ENCODE data around the gene PRKCB. TPM values are rescaled to one million over a fixed set of nuclear protein-coding genes. Genes with fewer than 3 reads are reported as not detected.
A peak's percentile ranks its signal among the peaks of the same experiment; 100 is the strongest.
"Not testable (repeated sequence)": the region's sequence is repeated elsewhere in the genome, so short reads cannot be mapped to it uniquely, and the experiment has no call there.

PRKCB gene
- total RNA-seq, 1 donor from 2014 or later = not detected

DNA sequence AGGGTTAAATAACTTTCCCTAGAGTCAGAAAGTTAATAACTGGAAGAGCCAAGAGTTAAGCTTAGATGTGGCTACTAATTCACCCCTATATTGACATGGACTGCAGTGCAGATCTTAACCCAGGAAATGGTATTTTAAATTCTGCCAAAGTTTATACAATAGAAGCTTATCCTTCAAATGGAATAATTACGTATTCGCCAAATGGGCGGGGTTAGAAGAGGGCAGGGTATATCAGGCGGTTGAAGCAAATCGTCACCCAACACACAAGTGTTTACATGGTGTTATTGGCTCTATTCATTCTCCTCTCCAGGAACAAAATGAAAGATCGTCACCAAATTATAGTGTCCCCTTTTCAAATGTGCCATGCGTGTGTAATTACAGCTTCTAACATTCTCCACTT, 182.7 kb downstream of the PRKCB start:
- H3K27me3 Mint-ChIP-seq (ENCODE audit: unreplicated experiment) = no peaks in the 10 kb centered on the region
- no peak for DNase-seq (ENCODE audit: extremely low spot score, unreplicated experiment)
- no peaks in the 10 kb centered on the region for H3K9me3 Mint-ChIP-seq (ENCODE audit: unreplicated experiment)
- H3K4me1 Mint-ChIP-seq (ENCODE audit: unreplicated experiment) = no peaks in the 10 kb centered on the region
- no peaks in the 10 kb centered on the region for H3K36me3 Mint-ChIP-seq (ENCODE audit: unreplicated experiment)
- TF ChIP-seq, protein P1, sequence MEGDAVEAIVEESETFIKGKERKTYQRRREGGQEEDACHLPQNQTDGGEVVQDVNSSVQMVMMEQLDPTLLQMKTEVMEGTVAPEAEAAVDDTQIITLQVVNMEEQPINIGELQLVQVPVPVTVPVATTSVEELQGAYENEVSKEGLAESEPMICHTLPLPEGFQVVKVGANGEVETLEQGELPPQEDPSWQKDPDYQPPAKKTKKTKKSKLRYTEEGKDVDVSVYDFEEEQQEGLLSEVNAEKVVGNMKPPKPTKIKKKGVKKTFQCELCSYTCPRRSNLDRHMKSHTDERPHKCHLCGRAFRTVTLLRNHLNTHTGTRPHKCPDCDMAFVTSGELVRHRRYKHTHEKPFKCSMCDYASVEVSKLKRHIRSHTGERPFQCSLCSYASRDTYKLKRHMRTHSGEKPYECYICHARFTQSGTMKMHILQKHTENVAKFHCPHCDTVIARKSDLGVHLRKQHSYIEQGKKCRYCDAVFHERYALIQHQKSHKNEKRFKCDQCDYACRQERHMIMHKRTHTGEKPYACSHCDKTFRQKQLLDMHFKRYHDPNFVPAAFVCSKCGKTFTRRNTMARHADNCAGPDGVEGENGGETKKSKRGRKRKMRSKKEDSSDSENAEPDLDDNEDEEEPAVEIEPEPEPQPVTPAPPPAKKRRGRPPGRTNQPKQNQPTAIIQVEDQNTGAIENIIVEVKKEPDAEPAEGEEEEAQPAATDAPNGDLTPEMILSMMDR (IDR thresholded peaks at IDR 0.05) = no peak
- no peak overlapping the region for H3K27ac Mint-ChIP-seq (ENCODE audit: unreplicated experiment)
- no peak overlapping the region for H3K4me3 Mint-ChIP-seq (ENCODE audit: unreplicated experiment)

DNA sequence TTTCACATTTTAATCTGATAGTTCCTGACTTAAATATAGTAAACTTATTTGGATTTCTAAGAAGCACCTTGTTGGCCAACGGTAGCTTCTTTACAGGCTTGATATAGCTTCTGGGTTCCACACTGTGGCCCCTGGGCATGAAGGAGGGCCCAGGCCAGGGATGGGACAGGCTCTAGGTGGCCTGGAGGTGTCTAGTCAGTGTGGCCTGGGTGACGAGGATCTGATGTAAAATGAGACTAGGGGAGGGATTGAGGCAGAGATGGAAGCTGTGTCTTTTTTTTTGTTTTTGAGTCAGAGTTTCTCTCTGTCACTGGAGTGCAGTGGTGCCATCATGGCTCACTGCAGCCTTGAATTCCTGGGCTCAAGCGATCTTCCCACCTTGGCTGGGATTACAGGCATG, 187.0 kb downstream of the PRKCB start:
- H3K4me3 Mint-ChIP-seq (ENCODE audit: unreplicated experiment) = no peak overlapping the region
- no peak for DNase-seq (ENCODE audit: extremely low spot score, unreplicated experiment)
- TF ChIP-seq, protein P1 (IDR thresholded peaks at IDR 0.05) = no peak
- no peaks in the 10 kb centered on the region for H3K27me3 Mint-ChIP-seq (ENCODE audit: unreplicated experiment)
- H3K4me1 Mint-ChIP-seq (ENCODE audit: unreplicated experiment) = no peaks in the 10 kb centered on the region
- H3K27ac Mint-ChIP-seq (ENCODE audit: unreplicated experiment) = no peak overlapping the region
- no peaks in the 10 kb centered on the region for H3K36me3 Mint-ChIP-seq (ENCODE audit: unreplicated experiment)
- H3K9me3 Mint-ChIP-seq (ENCODE audit: unreplicated experiment) = no peaks in the 10 kb centered on the region

DNA sequence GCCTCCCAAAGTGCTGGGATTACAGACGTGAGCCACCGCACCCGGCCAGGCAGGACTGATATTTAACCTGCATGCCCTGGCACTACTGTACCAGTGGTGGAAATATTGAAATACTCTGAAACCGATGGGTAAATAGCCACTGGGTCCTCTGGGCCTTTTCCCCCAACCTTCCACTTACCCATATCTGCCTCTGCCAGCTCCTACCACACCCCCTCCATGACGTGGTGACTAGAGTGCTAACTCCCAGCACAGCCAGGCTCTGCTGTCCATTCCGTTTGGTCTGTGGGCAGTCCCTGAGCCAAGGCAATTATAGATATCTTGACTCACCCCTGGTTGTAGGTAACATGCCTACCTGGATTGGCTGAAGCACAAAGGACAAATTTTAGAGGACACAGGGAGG, 187.8 kb downstream of the PRKCB start:
- H3K27me3 Mint-ChIP-seq (ENCODE audit: unreplicated experiment) = no peaks in the 10 kb centered on the region
- no peaks in the 10 kb centered on the region for H3K9me3 Mint-ChIP-seq (ENCODE audit: unreplicated experiment)
- no peak overlapping the region for H3K4me3 Mint-ChIP-seq (ENCODE audit: unreplicated experiment)
- no peak overlapping the region for H3K27ac Mint-ChIP-seq (ENCODE audit: unreplicated experiment)
- TF ChIP-seq, protein P1 (IDR thresholded peaks at IDR 0.05) = no peak
- no peaks in the 10 kb centered on the region for H3K4me1 Mint-ChIP-seq (ENCODE audit: unreplicated experiment)
- H3K36me3 Mint-ChIP-seq (ENCODE audit: unreplicated experiment) = no peaks in the 10 kb centered on the region
- DNase-seq (ENCODE audit: extremely low spot score, unreplicated experiment) = peak; percentile 46

DNA sequence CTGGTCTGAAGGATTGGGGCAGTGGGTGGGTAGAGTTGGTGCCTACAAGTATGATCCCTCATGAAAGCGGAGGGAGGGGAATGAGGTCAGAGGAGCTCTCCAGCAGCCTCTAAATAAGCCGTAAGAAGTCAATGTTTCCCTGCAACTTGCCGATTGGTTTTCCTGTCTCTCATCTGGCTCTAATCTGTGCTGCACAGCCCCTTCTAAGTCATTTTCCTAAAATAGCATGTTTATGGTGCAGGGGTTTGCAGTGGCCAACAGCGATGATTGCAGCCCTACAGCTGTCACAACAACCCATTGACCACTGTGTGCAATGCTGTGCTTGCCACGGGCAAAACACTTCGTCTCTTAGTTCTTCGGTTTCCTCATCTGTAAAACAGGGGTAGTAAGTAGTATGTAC, 189.2 kb downstream of the PRKCB start:
- no peaks in the 10 kb centered on the region for H3K36me3 Mint-ChIP-seq (ENCODE audit: unreplicated experiment)
- no peaks in the 10 kb centered on the region for H3K4me1 Mint-ChIP-seq (ENCODE audit: unreplicated experiment)
- DNase-seq (ENCODE audit: extremely low spot score, unreplicated experiment) = no peak
- no peaks in the 10 kb centered on the region for H3K27me3 Mint-ChIP-seq (ENCODE audit: unreplicated experiment)
- TF ChIP-seq, protein P1 (IDR thresholded peaks at IDR 0.05) = no peak
- no peak overlapping the region for H3K4me3 Mint-ChIP-seq (ENCODE audit: unreplicated experiment)
- no peak overlapping the region for H3K27ac Mint-ChIP-seq (ENCODE audit: unreplicated experiment)
- no peaks in the 10 kb centered on the region for H3K9me3 Mint-ChIP-seq (ENCODE audit: unreplicated experiment)

DNA sequence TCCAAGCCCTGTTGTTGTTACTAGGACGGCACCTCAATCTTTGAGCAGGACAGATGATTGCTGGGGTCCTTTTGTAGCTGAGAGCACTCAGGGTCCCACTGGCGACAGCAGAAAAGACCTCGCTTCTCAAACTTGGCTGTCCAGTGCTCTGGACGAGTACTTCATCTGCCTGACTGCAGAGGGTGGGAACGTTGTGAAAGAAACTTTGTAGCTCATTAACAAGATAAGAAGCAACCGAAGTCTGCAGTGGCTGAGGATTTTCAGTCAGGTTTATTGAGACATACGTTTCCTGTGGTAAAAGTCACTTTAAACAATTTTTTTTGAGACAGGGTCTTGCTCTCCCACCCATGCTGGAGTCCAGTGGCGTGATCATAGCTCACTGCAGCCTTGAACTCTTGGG, 191.7 kb downstream of the PRKCB start:
- Mint-ChIP-seq H3K9me3 (ENCODE audit: unreplicated experiment) (no peaks in the 10 kb centered on the region), H3K4me1 (ENCODE audit: unreplicated experiment) (no peaks in the 10 kb centered on the region)
- no peak for DNase-seq (ENCODE audit: extremely low spot score, unreplicated experiment)

DNA sequence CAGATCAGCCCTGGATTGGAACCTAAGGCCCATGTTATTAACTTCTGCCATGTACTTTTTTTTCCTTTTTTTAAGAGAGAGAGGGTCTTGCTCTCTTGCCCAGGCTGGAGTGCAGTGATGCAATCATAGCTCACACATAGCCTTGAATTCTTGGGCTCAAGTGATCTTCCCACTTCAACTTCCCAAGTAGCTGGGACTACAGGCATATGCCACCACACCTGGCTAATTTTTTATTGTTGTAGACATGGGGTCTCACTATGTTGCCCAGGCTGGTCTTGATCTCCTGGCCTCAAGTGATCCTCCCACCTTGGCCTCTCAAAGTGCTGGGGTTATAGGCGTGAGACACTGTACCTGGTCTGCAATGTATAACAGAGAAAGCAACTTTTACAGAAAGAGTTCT, 194.1 kb downstream of the PRKCB start:
- H3K27ac Mint-ChIP-seq (ENCODE audit: unreplicated experiment); H3K36me3 Mint-ChIP-seq (ENCODE audit: unreplicated experiment); H3K27me3 Mint-ChIP-seq (ENCODE audit: unreplicated experiment); DNase-seq (ENCODE audit: extremely low spot score, unreplicated experiment); H3K9me3 Mint-ChIP-seq (ENCODE audit: unreplicated experiment); H3K4me3 Mint-ChIP-seq (ENCODE audit: unreplicated experiment); H3K4me1 Mint-ChIP-seq (ENCODE audit: unreplicated experiment): not testable (repeated sequence)

More for the DNA sequence above, 191.7 kb downstream of the PRKCB start:
- no peak overlapping the region for H3K4me3 Mint-ChIP-seq (ENCODE audit: unreplicated experiment)
- H3K27ac Mint-ChIP-seq (ENCODE audit: unreplicated experiment) = no peak overlapping the region
- no peaks in the 10 kb centered on the region for H3K36me3 Mint-ChIP-seq (ENCODE audit: unreplicated experiment)
- TF ChIP-seq, protein P1 (IDR thresholded peaks at IDR 0.05) = no peak
- H3K27me3 Mint-ChIP-seq (ENCODE audit: unreplicated experiment) = no peaks in the 10 kb centered on the region
